ENCODE measurements around the gene TTC3.
"Not testable (repeated sequence)": the region's sequence is repeated elsewhere in the genome, so short reads cannot be mapped to it uniquely, and the experiment has no call there.

Gene TTC3

DNA sequence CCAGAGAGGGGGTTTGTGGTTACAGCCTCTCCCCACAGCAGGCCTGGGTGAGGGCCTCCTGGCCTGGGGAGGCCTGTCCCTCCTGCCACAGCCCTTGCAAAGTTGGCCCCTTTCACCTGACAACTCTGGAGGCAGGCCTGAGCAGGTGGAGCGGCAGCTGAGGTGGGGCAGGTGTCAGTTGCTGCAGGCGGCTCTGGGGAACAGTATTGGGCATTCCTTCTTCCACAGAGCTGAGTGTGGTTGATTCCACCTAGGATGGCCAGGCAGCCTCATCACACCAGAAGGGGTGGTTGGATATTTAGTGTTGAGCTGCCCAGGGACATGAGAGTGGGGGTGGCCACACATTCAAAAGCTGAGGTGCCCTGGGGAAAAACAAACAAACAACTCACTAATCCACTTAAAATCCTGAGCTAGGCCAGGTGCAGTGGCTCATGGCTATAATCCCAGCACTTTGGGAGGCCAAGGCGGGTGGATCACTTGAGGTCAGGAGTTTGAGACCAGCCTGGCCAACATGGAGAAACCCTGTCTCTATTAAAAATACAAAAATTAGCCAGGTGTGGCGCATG is 31.3 kb upstream of the TTC3 start:
- peaks cover 0 to 5% (median 0%) of the 10 kb centered on the region in 5 donors for H3K4me1 ChIP-seq (ENCODE audit: control insufficient read depth in 5 of 5, insufficient read depth in 5 of 5, low read length in 5 of 5)
- H3K9ac ChIP-seq (ENCODE audit: low read length in 5 of 5), result no peak overlapping the region
- H3K4me3 ChIP-seq (ENCODE audit: low read depth in 1 of 5, low read length in 5 of 5), result no peak overlapping the region
- no peaks in the 10 kb centered on the region for H3K9me3 ChIP-seq (ENCODE audit: control insufficient read depth in 5 of 5, low read length in 5 of 5)
- H3K36me3 ChIP-seq (ENCODE audit: control insufficient read depth in 5 of 5, insufficient read depth in 5 of 5, low read length in 5 of 5), result no peaks in the 10 kb centered on the region
- no peak overlapping the region for H3K27ac ChIP-seq (ENCODE audit: low read depth, low read length)
- H3K27me3 ChIP-seq (ENCODE audit: control insufficient read depth in 5 of 5, insufficient read depth in 4 of 5, low read length in 5 of 5), result no peaks in the 10 kb centered on the region

GRCh38 chr21:37043818-37044217 is 29.2 kb upstream of the TTC3 start:
- H3K36me3 ChIP-seq (ENCODE audit: control insufficient read depth in 5 of 5, insufficient read depth in 5 of 5, low read length in 5 of 5), result no peaks in the 10 kb centered on the region
- H3K27ac ChIP-seq (ENCODE audit: low read depth, low read length), result no peak overlapping the region
- H3K4me1 ChIP-seq (ENCODE audit: control insufficient read depth in 5 of 5, insufficient read depth in 5 of 5, low read length in 5 of 5), result peaks cover 0 to 5% (median 0%) of the 10 kb centered on the region in 5 donors
- H3K27me3 ChIP-seq (ENCODE audit: control insufficient read depth in 5 of 5, insufficient read depth in 4 of 5, low read length in 5 of 5), result no peaks in the 10 kb centered on the region
- no peak overlapping the region for H3K9ac ChIP-seq (ENCODE audit: low read length in 5 of 5)
- no peak overlapping the region for H3K4me3 ChIP-seq (ENCODE audit: low read depth in 1 of 5, low read length in 5 of 5)
- H3K9me3 ChIP-seq (ENCODE audit: control insufficient read depth in 5 of 5, low read length in 5 of 5), result no peaks in the 10 kb centered on the region

- H3K9ac ChIP-seq (ENCODE audit: low read length in 5 of 5), result no peak overlapping the region
- no peaks in the 10 kb centered on the region for H3K27me3 ChIP-seq (ENCODE audit: control insufficient read depth in 5 of 5, insufficient read depth in 4 of 5, low read length in 5 of 5)
- no peaks in the 10 kb centered on the region for H3K36me3 ChIP-seq (ENCODE audit: control insufficient read depth in 5 of 5, insufficient read depth in 5 of 5, low read length in 5 of 5)
- no peak overlapping the region for H3K27ac ChIP-seq (ENCODE audit: low read depth, low read length)
- peaks cover 0 to 5% (median 0%) of the 10 kb centered on the region in 5 donors for H3K4me1 ChIP-seq (ENCODE audit: control insufficient read depth in 5 of 5, insufficient read depth in 5 of 5, low read length in 5 of 5)
- H3K9me3 ChIP-seq (ENCODE audit: control insufficient read depth in 5 of 5, low read length in 5 of 5), result no peaks in the 10 kb centered on the region
- H3K4me3 ChIP-seq (ENCODE audit: low read depth in 1 of 5, low read length in 5 of 5), result no peak overlapping the region
Observed at GRCh38 chr21:37044643-37045042, 28.4 kb upstream of the TTC3 start.

DNA sequence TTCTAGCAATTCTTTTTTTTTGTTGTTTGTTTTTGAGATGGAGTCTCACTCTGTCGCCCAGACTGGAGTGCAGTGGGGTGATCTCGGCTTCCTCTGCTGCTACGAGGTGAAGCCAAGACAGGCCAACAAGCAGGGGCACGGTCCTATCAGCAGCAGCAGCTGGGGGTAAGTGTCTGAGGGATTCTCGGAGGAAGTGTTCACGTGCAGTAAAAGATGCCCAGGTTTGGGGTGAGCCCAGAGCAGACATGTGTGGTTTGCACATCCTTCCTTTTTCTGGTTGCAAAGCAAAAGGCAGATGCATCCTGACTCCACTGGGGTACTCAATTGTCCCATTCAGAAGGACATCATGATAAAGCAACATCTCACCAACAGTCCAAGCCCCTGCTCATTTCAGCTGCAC is 27.9 kb upstream of the TTC3 start:
- peaks cover 0 to 5% (median 0%) of the 10 kb centered on the region in 5 donors for H3K4me1 ChIP-seq (ENCODE audit: control insufficient read depth in 5 of 5, insufficient read depth in 5 of 5, low read length in 5 of 5)
- H3K4me3 ChIP-seq (ENCODE audit: low read depth in 1 of 5, low read length in 5 of 5), result no peak overlapping the region
- H3K9me3 ChIP-seq (ENCODE audit: control insufficient read depth in 5 of 5, low read length in 5 of 5), result no peaks in the 10 kb centered on the region
- H3K9ac ChIP-seq (ENCODE audit: low read length in 5 of 5), result no peak overlapping the region
- no peak overlapping the region for H3K27ac ChIP-seq (ENCODE audit: low read depth, low read length)
- no peaks in the 10 kb centered on the region for H3K36me3 ChIP-seq (ENCODE audit: control insufficient read depth in 5 of 5, insufficient read depth in 5 of 5, low read length in 5 of 5)
- no peaks in the 10 kb centered on the region for H3K27me3 ChIP-seq (ENCODE audit: control insufficient read depth in 5 of 5, insufficient read depth in 4 of 5, low read length in 5 of 5)

DNA sequence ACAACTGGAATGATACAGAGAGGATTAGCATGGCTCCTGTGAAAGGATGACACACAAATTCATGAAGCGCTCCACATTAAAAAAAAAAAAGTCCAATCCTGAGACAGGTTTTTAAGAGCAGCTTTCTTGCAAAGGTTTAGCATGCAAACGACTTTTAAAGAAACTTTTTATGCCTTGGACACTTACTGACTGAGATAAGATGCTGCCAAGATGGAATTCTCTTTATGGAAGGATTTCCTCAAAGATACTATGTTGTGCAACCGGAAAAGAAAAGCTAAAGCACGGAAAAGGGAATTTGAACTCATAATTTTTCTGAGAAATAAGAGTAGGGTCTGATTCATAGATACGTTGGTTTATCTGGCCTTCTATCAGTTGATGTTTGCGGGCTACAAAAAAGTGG is 27.5 kb upstream of the TTC3 start:
- Histone ChIP-seq H3K4me1 (ENCODE audit: control insufficient read depth in 5 of 5, insufficient read depth in 5 of 5, low read length in 5 of 5) (peaks cover 0 to 5% (median 0%) of the 10 kb centered on the region in 5 donors), H3K9me3 (ENCODE audit: control insufficient read depth in 5 of 5, low read length in 5 of 5) (no peaks in the 10 kb centered on the region), H3K36me3 (ENCODE audit: control insufficient read depth in 5 of 5, insufficient read depth in 5 of 5, low read length in 5 of 5) (no peaks in the 10 kb centered on the region), H3K27me3 (ENCODE audit: control insufficient read depth in 5 of 5, insufficient read depth in 4 of 5, low read length in 5 of 5) (no peaks in the 10 kb centered on the region), H3K9ac (ENCODE audit: low read length in 5 of 5) (no peak overlapping the region), H3K4me3 (ENCODE audit: low read depth in 1 of 5, low read length in 5 of 5) (no peak overlapping the region), H3K27ac (ENCODE audit: low read depth, low read length) (no peak overlapping the region)

GRCh38 chr21:37047079-37047478 is 26.0 kb upstream of the TTC3 start:
- Histone ChIP-seq H3K9me3 (ENCODE audit: control insufficient read depth in 5 of 5, low read length in 5 of 5) (no peaks in the 10 kb centered on the region), H3K4me3 (ENCODE audit: low read depth in 1 of 5, low read length in 5 of 5) (no peak overlapping the region), H3K4me1 (ENCODE audit: control insufficient read depth in 5 of 5, insufficient read depth in 5 of 5, low read length in 5 of 5) (peaks cover 0 to 5% (median 0%) of the 10 kb centered on the region in 5 donors), H3K36me3 (ENCODE audit: control insufficient read depth in 5 of 5, insufficient read depth in 5 of 5, low read length in 5 of 5) (no peaks in the 10 kb centered on the region), H3K27ac (ENCODE audit: low read depth, low read length) (no peak overlapping the region), H3K27me3 (ENCODE audit: control insufficient read depth in 5 of 5, insufficient read depth in 4 of 5, low read length in 5 of 5) (no peaks in the 10 kb centered on the region), H3K9ac (ENCODE audit: low read length in 5 of 5) (no peak overlapping the region)

GRCh38 chr21:37049741-37050140 is 23.3 kb upstream of the TTC3 start:
- not testable (repeated sequence) for H3K9me3 ChIP-seq (ENCODE audit: control insufficient read depth in 5 of 5, low read length in 5 of 5); H3K4me3 ChIP-seq (ENCODE audit: low read depth in 1 of 5, low read length in 5 of 5); H3K27me3 ChIP-seq (ENCODE audit: control insufficient read depth in 5 of 5, insufficient read depth in 4 of 5, low read length in 5 of 5); H3K36me3 ChIP-seq (ENCODE audit: control insufficient read depth in 5 of 5, insufficient read depth in 5 of 5, low read length in 5 of 5); H3K9ac ChIP-seq (ENCODE audit: low read length in 5 of 5); H3K27ac ChIP-seq (ENCODE audit: low read depth, low read length); H3K4me1 ChIP-seq (ENCODE audit: control insufficient read depth in 5 of 5, insufficient read depth in 5 of 5, low read length in 5 of 5)

DNA sequence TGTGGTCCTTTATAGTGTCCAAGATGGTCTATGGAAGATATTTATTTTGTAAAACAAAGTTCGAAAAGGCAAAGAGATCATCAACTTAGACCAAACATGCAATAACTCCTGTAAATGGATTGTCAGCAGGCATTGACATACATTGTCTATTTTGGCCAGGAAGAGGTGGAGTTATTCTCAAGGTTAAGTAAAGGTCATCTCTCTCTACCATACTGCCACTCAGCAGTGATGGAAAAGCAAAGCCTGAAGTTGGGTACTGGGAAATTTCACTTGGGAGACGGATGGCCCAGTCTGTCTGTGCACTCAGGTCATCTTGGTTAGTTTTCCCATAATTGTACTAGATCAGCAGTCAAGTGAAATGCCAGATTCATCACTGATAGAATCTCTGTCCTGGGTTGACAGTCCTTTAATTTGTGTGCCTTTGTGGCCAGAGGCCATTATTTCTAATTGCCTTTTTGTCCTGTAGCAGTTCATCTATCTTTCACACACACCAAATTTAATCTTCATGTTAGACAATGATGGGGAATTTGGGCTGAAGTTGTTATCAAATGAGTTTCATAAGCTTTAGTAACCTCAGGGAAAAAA is 17.7 kb upstream of the TTC3 start:
- peaks cover 0 to 14% (median 6%) of the 10 kb centered on the region in 5 donors for H3K4me1 ChIP-seq (ENCODE audit: control insufficient read depth in 5 of 5, insufficient read depth in 5 of 5, low read length in 5 of 5)
- no peaks in the 10 kb centered on the region for H3K27me3 ChIP-seq (ENCODE audit: control insufficient read depth in 5 of 5, insufficient read depth in 4 of 5, low read length in 5 of 5)
- H3K27ac ChIP-seq (ENCODE audit: low read depth, low read length), result no peak overlapping the region
- H3K4me3 ChIP-seq (ENCODE audit: low read depth in 1 of 5, low read length in 5 of 5), result no peak overlapping the region
- H3K36me3 ChIP-seq (ENCODE audit: control insufficient read depth in 5 of 5, insufficient read depth in 5 of 5, low read length in 5 of 5), result no peaks in the 10 kb centered on the region
- no peaks in the 10 kb centered on the region for H3K9me3 ChIP-seq (ENCODE audit: control insufficient read depth in 5 of 5, low read length in 5 of 5)
- H3K9ac ChIP-seq (ENCODE audit: low read length in 5 of 5), result no peak overlapping the region

- Histone ChIP-seq H3K27ac (ENCODE audit: low read depth, low read length) (no peak overlapping the region), H3K4me1 (ENCODE audit: control insufficient read depth in 5 of 5, insufficient read depth in 5 of 5, low read length in 5 of 5) (peaks cover 9 to 37% (median 25%) of the 10 kb centered on the region in 5 donors), H3K4me3 (ENCODE audit: low read depth in 1 of 5, low read length in 5 of 5) (no peak overlapping the region), H3K9ac (ENCODE audit: low read length in 5 of 5) (no peak overlapping the region), H3K27me3 (ENCODE audit: control insufficient read depth in 5 of 5, insufficient read depth in 4 of 5, low read length in 5 of 5) (no peaks in the 10 kb centered on the region), H3K36me3 (ENCODE audit: control insufficient read depth in 5 of 5, insufficient read depth in 5 of 5, low read length in 5 of 5) (no peaks in the 10 kb centered on the region), H3K9me3 (ENCODE audit: control insufficient read depth in 5 of 5, low read length in 5 of 5) (no peaks in the 10 kb centered on the region)
Observed at GRCh38 chr21:37057614-37058013, 15.4 kb upstream of the TTC3 start.

DNA sequence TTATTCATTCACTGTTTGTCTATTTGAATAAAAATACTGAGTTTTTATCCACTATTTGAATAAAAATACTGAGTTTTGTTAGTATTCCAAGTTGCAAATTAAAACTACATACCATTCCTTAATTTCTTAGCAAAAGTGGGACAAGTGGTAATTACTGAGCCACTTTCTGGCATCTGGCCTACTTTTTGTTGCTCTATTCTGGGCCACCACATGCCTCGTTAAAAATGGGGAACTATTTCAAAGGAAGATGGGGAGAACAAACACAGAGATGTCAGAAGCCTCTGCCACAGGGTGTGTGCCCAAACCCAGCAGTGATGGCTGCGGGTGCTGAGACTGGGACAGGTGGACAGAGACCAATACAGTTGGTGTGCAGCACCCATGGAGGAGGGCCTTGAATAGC is 14.8 kb upstream of the TTC3 start:
- Histone ChIP-seq H3K27me3 (ENCODE audit: control insufficient read depth in 5 of 5, insufficient read depth in 4 of 5, low read length in 5 of 5) (no peaks in the 10 kb centered on the region), H3K27ac (ENCODE audit: low read depth, low read length) (no peak overlapping the region), H3K9me3 (ENCODE audit: control insufficient read depth in 5 of 5, low read length in 5 of 5) (no peaks in the 10 kb centered on the region), H3K4me3 (ENCODE audit: low read depth in 1 of 5, low read length in 5 of 5) (no peak overlapping the region), H3K9ac (ENCODE audit: low read length in 5 of 5) (no peak overlapping the region), H3K4me1 (ENCODE audit: control insufficient read depth in 5 of 5, insufficient read depth in 5 of 5, low read length in 5 of 5) (peaks cover 9 to 37% (median 25%) of the 10 kb centered on the region in 5 donors), H3K36me3 (ENCODE audit: control insufficient read depth in 5 of 5, insufficient read depth in 5 of 5, low read length in 5 of 5) (no peaks in the 10 kb centered on the region)

Measured in subcutaneous abdominal adipose tissue (tissue), 5 donors.